Ishikawa (cell line): Measurements from ENCODE around the gene PPFIA4.

Source experiments
- CEBPB ChIP-seq: IDR thresholded peaks from 2 replicates; pipeline ENCODE4 v1.6.1; 2012
- CREB1 ChIP-seq: IDR thresholded peaks from 2 replicates; pipeline ENCODE4 v1.6.1; 2012; ENCODE audit warnings: low read depth
- EGR1 ChIP-seq: IDR thresholded peaks from 2 replicates; pipeline ENCODE4 v1.6.1; 2012
- EP300 ChIP-seq: IDR thresholded peaks from 2 replicates; pipeline ENCODE4 v1.6.1; 2012; ENCODE audit warnings: borderline replicate concordance
- FOXM1 ChIP-seq: IDR thresholded peaks from 2 replicates; pipeline ENCODE4 v1.6.1; 2012; ENCODE audit warnings: low read depth, borderline replicate concordance
- MAX ChIP-seq: IDR thresholded peaks from 2 replicates; pipeline ENCODE4 v1.6.1; 2012
- NFIC ChIP-seq: IDR thresholded peaks from 2 replicates; pipeline ENCODE4 v1.6.1; 2012
- RAD21 ChIP-seq: IDR thresholded peaks from 2 replicates; pipeline ENCODE4 v1.6.1; 2012; ENCODE audit warnings: low read depth
- REST ChIP-seq: IDR thresholded peaks from 2 replicates; pipeline ENCODE4 v1.6.1; 2012; ENCODE audit warnings: low read depth, mild to moderate bottlenecking
- TAF1 ChIP-seq: IDR thresholded peaks from 2 replicates; pipeline ENCODE4 v1.6.1; 2012; ENCODE audit warnings: low read depth, mild to moderate bottlenecking
- TCF12 ChIP-seq: IDR thresholded peaks from 2 replicates; pipeline ENCODE4 v1.6.1; 2012; ENCODE audit warnings: low read depth
- TEAD4 ChIP-seq: IDR thresholded peaks from 2 replicates; pipeline ENCODE4 v1.6.1; 2012
- USF1 ChIP-seq: IDR thresholded peaks from 2 replicates; pipeline ENCODE4 v1.6.1; 2012
- YY1 ChIP-seq: IDR thresholded peaks from 2 replicates; pipeline ENCODE4 v1.6.1; 2012; ENCODE audit warnings: low read depth
- ZBTB7A ChIP-seq: IDR thresholded peaks from 2 replicates; pipeline ENCODE4 v1.6.1; 2012; ENCODE audit warnings: low read depth

Gene PPFIA4

GRCh38 chr1:203054642-203055041 is 28.4 kb downstream of the PPFIA4 start:
- TF ChIP-seq RAD21 (no peak), YY1 (no peak), CREB1 (no peak), EP300 (no peak)

GRCh38 chr1:203055161-203055799 is 29.0 kb downstream of the PPFIA4 start:
- TF ChIP-seq CREB1 (no peak), EP300 (no peak), USF1 (no peak), TAF1 (no peak), FOXM1 (no peak), TEAD4 (no peak), MAX (no peak), NFIC (no peak), ZBTB7A (no peak), RAD21 (no peak), EGR1 (no peak), TCF12 (no peak), REST (no peak)

- no peak for TF ChIP-seq YY1
- TF ChIP-seq ZBTB7A = no peak
- no peak for TF ChIP-seq USF1
- TF ChIP-seq RAD21 = no peak
Observed at GRCh38 chr1:203056012-203056411, 29.7 kb downstream of the PPFIA4 start.

GRCh38 chr1:203056516-203056915 is 30.2 kb downstream of the PPFIA4 start:
- TF ChIP-seq EGR1 (no peak), TEAD4 (no peak), RAD21 (no peak), USF1 (no peak), MAX (no peak), TCF12 (no peak), CEBPB (no peak), TAF1 (no peak), FOXM1 (no peak), REST (no peak), ZBTB7A (no peak), NFIC (no peak), CREB1 (no peak), EP300 (no peak), YY1 (no peak)

GRCh38 chr1:203057911-203058675 is 31.8 kb downstream of the PPFIA4 start:
- no peak for TF ChIP-seq USF1
- TF ChIP-seq TAF1 = no peak
- TF ChIP-seq ZBTB7A = no peak
- TF ChIP-seq CREB1 = no peak
- TF ChIP-seq TEAD4 = no peak
- TF ChIP-seq EP300 = no peak
- TF ChIP-seq TCF12 = no peak
- TF ChIP-seq REST = no peak
- no peak for TF ChIP-seq EGR1
- no peak for TF ChIP-seq NFIC
- no peak for TF ChIP-seq YY1
